HUES6 (cell line): ENCODE results near the gene TRAF4.
"Not testable (repeated sequence)": the region's sequence is repeated elsewhere in the genome, so short reads cannot be mapped to it uniquely, and the experiment has no call there.

Experiments
- H3K27ac ChIP-seq: 2 replicates; pipeline ENCODE4 v1.7.0; 2013; ENCODE audit warnings: low read depth, mild to moderate bottlenecking, low read length, inconsistent platforms
- H3K27me3 ChIP-seq: 2 replicates; pipeline ENCODE4 v1.6.1; 2013; ENCODE audit warnings: low read length; ENCODE audit not compliant: control insufficient read depth, insufficient read depth
- H3K36me3 ChIP-seq: 2 replicates; pipeline ENCODE4 v1.6.1; 2013; ENCODE audit warnings: low read length; ENCODE audit not compliant: control insufficient read depth, insufficient read depth
- H3K4me1 ChIP-seq: 2 replicates; pipeline ENCODE4 v1.6.1; 2013; ENCODE audit warnings: low read length; ENCODE audit not compliant: control insufficient read depth, insufficient read depth
- H3K4me3 ChIP-seq: 2 replicates; pipeline ENCODE4 v1.5.1; 2013; ENCODE audit warnings: low read depth, low read length
- H3K9ac ChIP-seq: one replicate; pipeline ENCODE4 v1.6.1; 2013; ENCODE audit warnings: mild to moderate bottlenecking, low read length
- H3K9me3 ChIP-seq: 2 replicates; pipeline ENCODE4 v1.6.1; 2013; ENCODE audit warnings: low read depth, low read length; ENCODE audit not compliant: control insufficient read depth, insufficient read depth

TRAF4 gene

GRCh38 chr17:28779601-28780000 lies 35.8 kb downstream of the TRAF4 start:
- not testable (repeated sequence) for H3K27me3 ChIP-seq, H3K4me3 ChIP-seq, H3K27ac ChIP-seq, H3K9ac ChIP-seq, H3K9me3 ChIP-seq, H3K4me1 ChIP-seq
- peaks cover 21% of the 10 kb centered on the region for H3K36me3 ChIP-seq

DNA sequence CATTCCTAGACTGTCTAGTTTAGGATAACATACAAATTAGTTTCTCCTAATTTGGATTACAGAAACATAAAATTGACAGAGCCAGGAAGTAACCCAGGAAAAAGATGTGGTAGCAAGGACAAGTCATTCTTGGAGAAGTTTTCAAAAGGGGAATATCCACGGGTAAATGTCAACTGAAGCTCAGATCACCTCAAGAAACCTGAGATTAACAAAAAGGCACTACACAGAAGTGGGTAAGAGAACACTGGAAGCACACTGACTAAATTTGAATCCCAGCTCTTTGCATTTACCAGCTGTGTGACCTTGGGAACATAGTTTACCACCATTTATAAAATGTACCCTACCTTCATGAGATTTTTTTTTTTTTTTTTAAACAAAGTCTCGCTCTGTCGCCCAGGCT lies 39.4 kb downstream of the TRAF4 start:
- Histone ChIP-seq H3K9me3 (no peaks in the 10 kb centered on the region), H3K27ac (no peak overlapping the region), H3K27me3 (no peaks in the 10 kb centered on the region), H3K36me3 (peaks cover 21% of the 10 kb centered on the region), H3K9ac (no peak overlapping the region), H3K4me3 (no peak overlapping the region), H3K4me1 (no peaks in the 10 kb centered on the region)

GRCh38 chr17:28788100-28788499 lies 44.3 kb downstream of the TRAF4 start:
- no peaks in the 10 kb centered on the region for H3K9me3 ChIP-seq
- H3K27ac ChIP-seq = no peak overlapping the region
- no peaks in the 10 kb centered on the region for H3K4me1 ChIP-seq

GRCh38 chr17:28792877-28793661 lies 49.3 kb downstream of the TRAF4 start:
- Histone ChIP-seq H3K27me3 (no peaks in the 10 kb centered on the region), H3K9ac (no peak overlapping the region), H3K27ac (no peak overlapping the region), H3K4me3 (no peak overlapping the region), H3K36me3 (peaks cover 16% of the 10 kb centered on the region), H3K4me1 (no peaks in the 10 kb centered on the region), H3K9me3 (no peaks in the 10 kb centered on the region)

More at GRCh38 chr17:28788100-28788499, 44.3 kb downstream of the TRAF4 start:
- Histone ChIP-seq H3K36me3 (peaks cover 17% of the 10 kb centered on the region), H3K9ac (no peak overlapping the region), H3K4me3 (no peak overlapping the region), H3K27me3 (no peaks in the 10 kb centered on the region)

- not testable (repeated sequence) for H3K27me3 ChIP-seq, H3K9ac ChIP-seq, H3K4me3 ChIP-seq, H3K9me3 ChIP-seq, H3K4me1 ChIP-seq, H3K27ac ChIP-seq
- peaks cover 12% of the 10 kb centered on the region for H3K36me3 ChIP-seq
Measured at GRCh38 chr17:28794846-28795441, 51.1 kb downstream of the TRAF4 start.

- Histone ChIP-seq H3K27me3 (no peaks in the 10 kb centered on the region), H3K4me1 (no peaks in the 10 kb centered on the region), H3K27ac (no peak overlapping the region), H3K4me3 (no peak overlapping the region), H3K36me3 (peaks cover 13% of the 10 kb centered on the region), H3K9me3 (no peaks in the 10 kb centered on the region), H3K9ac (no peak overlapping the region)
Measured at GRCh38 chr17:28796062-28796461, 52.3 kb downstream of the TRAF4 start.
